BLaER1 treated with 17β-estradiol and CSF1 and Interleukin-3, amounts not matched to agents 10 nM and 100 nM (cell line): ENCODE data around the gene DESI2.
A peak's percentile ranks its signal among the peaks of the same experiment; 100 is the strongest.
"Not testable (repeated sequence)": the region's sequence is repeated elsewhere in the genome, so short reads cannot be mapped to it uniquely, and the experiment has no call there.

ENCODE experiments used
- H3K27ac ChIP-seq, 11 experiments: shearing (Covaris generic); formaldehyde crosslinking; 2 replicates each; pipeline ENCODE4 v1.8.1; 2022
- H3K27me3 ChIP-seq, 11 experiments: shearing (Covaris generic); formaldehyde crosslinking; 2 replicates each; pipeline ENCODE4 v1.8.1; 2022
- H3K36me3 ChIP-seq, 11 experiments: shearing (Covaris generic); formaldehyde crosslinking; 2 replicates each; pipeline ENCODE4 v1.8.1; 2022
- H3K4me1 ChIP-seq, 10 experiments: shearing (Covaris generic); formaldehyde crosslinking; 2 replicates each; pipeline ENCODE4 v1.8.1; 2022
- H3K4me2 ChIP-seq, 11 experiments: shearing (Covaris generic); formaldehyde crosslinking; 2 replicates each; pipeline ENCODE4 v1.8.1; 2022
- H3K4me3 ChIP-seq, 10 experiments: shearing (Covaris generic); formaldehyde crosslinking; 2 replicates each; pipeline ENCODE4 v1.8.1; 2022
- H3K9ac ChIP-seq, 11 experiments: shearing (Covaris generic); formaldehyde crosslinking; 2 replicates each; pipeline ENCODE4 v1.8.1; 2022
- H3K9me3 ChIP-seq, 11 experiments: shearing (Covaris generic); formaldehyde crosslinking; replicated peaks in 1 of 11; 2 replicates each; pipeline ENCODE4 v1.8.1; 2022
- H4K20me1 ChIP-seq, 11 experiments: shearing (Covaris generic); formaldehyde crosslinking; 2 replicates each; pipeline ENCODE4 v1.8.1; 2022
- Cebpa-rat ChIP-seq, 11 experiments: shearing (Covaris generic); IDR thresholded peaks; 2 replicates each; pipeline ENCODE4 v1.8.1; 2022

DESI2 gene

GRCh38 chr1:244651956-244652622, 837 bp upstream of the DESI2 start:
- peak overlapping the region; percentile 11 to 99 (median 93); a peak in 20 of 22 replicates for H3K9ac ChIP-seq
- H3K27me3 ChIP-seq = no peaks in the 10 kb centered on the region
- H3K4me1 ChIP-seq = peaks cover 18 to 30% (median 24%) of the 10 kb centered on the region in 10 experiments
- H4K20me1 ChIP-seq = peaks cover 8 to 40% (median 27%) of the 10 kb centered on the region in 11 experiments; a peak in 13 of 22 replicates
- H3K36me3 ChIP-seq = peaks cover 7 to 16% (median 12%) of the 10 kb centered on the region in 11 experiments; a peak in 21 of 22 replicates
- no peak for TF ChIP-seq Cebpa-rat (IDR thresholded peaks at IDR 0.05)
- peak overlapping the region; percentile 55 to 95 (median 84) for H3K4me3 ChIP-seq
- peak overlapping the region; percentile 60 to 93 (median 79) for H3K4me2 ChIP-seq
- H3K9me3 ChIP-seq = peaks cover 5 to 12% (median 10%) of the 10 kb centered on the region in 11 experiments; a peak in 21 of 22 replicates
- H3K27ac ChIP-seq = peak overlapping the region in 9 of 11 experiments; percentile 32 to 97 (median 92); a peak in 10 of 22 replicates

GRCh38 chr1:244653439-244654107, 647 bp downstream of the DESI2 start:
- Histone ChIP-seq H3K36me3 (peaks cover 17 to 31% (median 26%) of the 10 kb centered on the region in 11 experiments; a peak in 21 of 22 replicates), H3K27me3 (no peaks in the 10 kb centered on the region), H3K9ac (peak overlapping the region; percentile 91 to 99 (median 95)), H3K9me3 (peaks cover 11 to 26% (median 21%) of the 10 kb centered on the region in 11 experiments; a peak in 21 of 22 replicates), H3K4me3 (peak overlapping the region; percentile 80 to 96 (median 88)), H4K20me1 (peaks cover 8 to 54% (median 29%) of the 10 kb centered on the region in 11 experiments; a peak in 14 of 22 replicates), H3K4me2 (peak overlapping the region; percentile 78 to 94 (median 87)), H3K27ac (peak overlapping the region; percentile 91 to 97 (median 94)), H3K4me1 (peaks cover 20 to 34% (median 27%) of the 10 kb centered on the region in 10 experiments)
- no peak for TF ChIP-seq Cebpa-rat (IDR thresholded peaks at IDR 0.05)

GRCh38 chr1:244654108-244655038, 1.4 kb downstream of the DESI2 start:
- Histone ChIP-seq H3K9me3 (peaks cover 11 to 28% (median 24%) of the 10 kb centered on the region in 11 experiments; a peak in 21 of 22 replicates), H3K36me3 (peaks cover 22 to 39% (median 34%) of the 10 kb centered on the region in 11 experiments), H3K27me3 (no peaks in the 10 kb centered on the region), H3K9ac (peak overlapping the region; percentile 91 to 99 (median 95)), H3K27ac (peak overlapping the region; percentile 91 to 97 (median 94); a peak in 21 of 22 replicates), H4K20me1 (peaks cover 8 to 62% (median 34%) of the 10 kb centered on the region in 11 experiments; a peak in 14 of 22 replicates), H3K4me3 (peak overlapping the region; percentile 80 to 96 (median 88)), H3K4me2 (peak overlapping the region; percentile 78 to 94 (median 87)), H3K4me1 (peaks cover 20 to 34% (median 28%) of the 10 kb centered on the region in 10 experiments)
- no peak for TF ChIP-seq Cebpa-rat (IDR thresholded peaks at IDR 0.05)

- H3K9ac ChIP-seq = peak overlapping the region; percentile 91 to 99 (median 95); a peak in 21 of 22 replicates
Measured at GRCh38 chr1:244655186-244655585, 2.3 kb downstream of the DESI2 start.

GRCh38 chr1:244657421-244657820, 4.5 kb downstream of the DESI2 start:
- H3K9ac ChIP-seq = no peak overlapping the region
- peak overlapping the region in 1 of 10 experiments; percentile 16; a peak in 2 of 20 replicates for H3K4me3 ChIP-seq
- H3K4me2 ChIP-seq = no peak overlapping the region; a peak in 1 of 22 replicates
- peaks cover 8 to 71% (median 34%) of the 10 kb centered on the region in 11 experiments; a peak in 14 of 22 replicates for H4K20me1 ChIP-seq
- H3K27ac ChIP-seq = no peak overlapping the region
- no peak for TF ChIP-seq Cebpa-rat (IDR thresholded peaks at IDR 0.05)
- H3K36me3 ChIP-seq = peaks cover 40 to 57% (median 52%) of the 10 kb centered on the region in 11 experiments
- H3K27me3 ChIP-seq = no peaks in the 10 kb centered on the region
- H3K9me3 ChIP-seq = peaks cover 27 to 46% (median 43%) of the 10 kb centered on the region in 11 experiments
- H3K4me1 ChIP-seq = peaks cover 18 to 31% (median 26%) of the 10 kb centered on the region in 10 experiments

More at GRCh38 chr1:244655186-244655585, 2.3 kb downstream of the DESI2 start:
- peaks cover 18 to 36% (median 32%) of the 10 kb centered on the region in 11 experiments for H3K9me3 ChIP-seq
- H3K4me3 ChIP-seq = peak overlapping the region; percentile 80 to 96 (median 88); a peak in 18 of 20 replicates
- peak overlapping the region; percentile 78 to 94 (median 87) for H3K4me2 ChIP-seq
- H3K36me3 ChIP-seq = peaks cover 30 to 47% (median 42%) of the 10 kb centered on the region in 11 experiments
- no peaks in the 10 kb centered on the region for H3K27me3 ChIP-seq
- TF ChIP-seq Cebpa-rat (IDR thresholded peaks at IDR 0.05) = no peak
- peaks cover 20 to 34% (median 28%) of the 10 kb centered on the region in 10 experiments for H3K4me1 ChIP-seq
- peak overlapping the region in 5 of 11 experiments; percentile 35 to 97 (median 94); a peak in 3 of 22 replicates for H3K27ac ChIP-seq
- peaks cover 8 to 70% (median 34%) of the 10 kb centered on the region in 11 experiments; a peak in 14 of 22 replicates for H4K20me1 ChIP-seq

GRCh38 chr1:244659694-244660093, 6.8 kb downstream of the DESI2 start:
- no peaks in the 10 kb centered on the region for H3K27me3 ChIP-seq
- H3K9ac ChIP-seq = no peak overlapping the region
- H3K4me2 ChIP-seq = no peak overlapping the region
- H3K4me3 ChIP-seq = no peak overlapping the region
- peaks cover 40 to 57% (median 52%) of the 10 kb centered on the region in 11 experiments for H3K36me3 ChIP-seq
- TF ChIP-seq Cebpa-rat (IDR thresholded peaks at IDR 0.05) = no peak
- H3K27ac ChIP-seq = no peak overlapping the region
- H3K4me1 ChIP-seq = peaks cover 39 to 50% (median 45%) of the 10 kb centered on the region in 10 experiments
- H3K9me3 ChIP-seq = peaks cover 27 to 46% (median 43%) of the 10 kb centered on the region in 11 experiments
- H4K20me1 ChIP-seq = peaks cover 11 to 72% (median 32%) of the 10 kb centered on the region in 11 experiments; a peak in 21 of 22 replicates

GRCh38 chr1:244660595-244660994, 7.7 kb downstream of the DESI2 start:
- Histone ChIP-seq H3K27me3 (no peaks in the 10 kb centered on the region), H4K20me1 (peaks cover 17 to 72% (median 32%) of the 10 kb centered on the region in 11 experiments; a peak in 21 of 22 replicates), H3K9ac (no peak overlapping the region), H3K4me1 (peaks cover 39 to 50% (median 45%) of the 10 kb centered on the region in 10 experiments), H3K4me3 (no peak overlapping the region; a peak in 1 of 20 replicates), H3K36me3 (peaks cover 40 to 57% (median 52%) of the 10 kb centered on the region in 11 experiments), H3K4me2 (no peak overlapping the region), H3K9me3 (peaks cover 27 to 46% (median 43%) of the 10 kb centered on the region in 11 experiments), H3K27ac (no peak overlapping the region)
- no peak for TF ChIP-seq Cebpa-rat (IDR thresholded peaks at IDR 0.05)

GRCh38 chr1:244661569-244662312, 8.8 kb downstream of the DESI2 start:
- H3K4me1 ChIP-seq = peaks cover 45 to 54% (median 49%) of the 10 kb centered on the region in 10 experiments
- not testable (repeated sequence) for H3K27me3 ChIP-seq, H3K9ac ChIP-seq, H3K4me3 ChIP-seq
- peaks cover 23 to 72% (median 37%) of the 10 kb centered on the region in 11 experiments; a peak in 21 of 22 replicates for H4K20me1 ChIP-seq
- H3K27ac ChIP-seq = peak overlapping the region in 1 of 11 experiments; percentile 70; a peak in 1 of 22 replicates
- peaks cover 37 to 47% (median 45%) of the 10 kb centered on the region in 11 experiments for H3K36me3 ChIP-seq
- peak overlapping the region in 9 of 11 experiments; percentile 70 to 95 (median 84); a peak in 11 of 22 replicates for H3K4me2 ChIP-seq
- H3K9me3 ChIP-seq = peaks cover 25 to 39% (median 36%) of the 10 kb centered on the region in 11 experiments
